Natural killer cell (primary cell): ENCODE measurements around the gene COL4A1. TPM values are rescaled to one million over a fixed set of nuclear protein-coding genes. Genes with fewer than 3 reads are reported as not detected.

ENCODE experiments used
- ATAC-seq, 3 donors: fragments of 150-1000 bp in 2 of 3; fragments of 200-7000 bp in 1 of 3; cut with Tn5 transposase; 1 replicate in 1 of 3; 2 replicates in 2 of 3; pipeline ENCODE4 v1.10.0; 2021; ENCODE audit warnings: mild to moderate bottlenecking in 2 of 3, moderate library complexity in 2 of 3
- DNase-seq, 2 donors: peaks; one replicate each; pipeline versions ENCODE4 v3.0.0 to v3.0.0-alpha.2; 2013 to 2021; ENCODE audit warnings: mixed read lengths in 1 of 2
- H3K27ac ChIP-seq: one replicate; pipeline ENCODE4 v1.5.1; 2013; ENCODE audit warnings: mild to moderate bottlenecking, low read length
- H3K27me3 ChIP-seq: one replicate; pipeline ENCODE4 v1.6.1; 2013; ENCODE audit warnings: low read length; ENCODE audit not compliant: control insufficient read depth, insufficient read depth
- H3K36me3 ChIP-seq: one replicate; pipeline ENCODE4 v1.6.1; 2013; ENCODE audit warnings: low read length; ENCODE audit not compliant: control insufficient read depth, insufficient read depth
- H3K4me1 ChIP-seq: one replicate; pipeline ENCODE4 v1.6.1; 2013; ENCODE audit warnings: low read length; ENCODE audit not compliant: control insufficient read depth, insufficient read depth
- H3K4me3 ChIP-seq: one replicate; pipeline ENCODE4 v1.5.1; 2013; ENCODE audit warnings: low read length
- H3K9me3 ChIP-seq: one replicate; pipeline ENCODE4 v1.6.1; 2013; ENCODE audit warnings: low read length; ENCODE audit not compliant: control insufficient read depth, insufficient read depth
- H3K27ac Mint-ChIP-seq, 2 donors: one replicate each; pipeline ENCODE4 v1.8.0; 2022; ENCODE audit warnings: mild to moderate bottlenecking in 2 of 2, mixed read lengths in 2 of 2, moderate library complexity in 1 of 2
- H3K27me3 Mint-ChIP-seq, 2 donors: one replicate each; pipeline ENCODE4 v1.8.0; 2022; ENCODE audit warnings: low read depth in 2 of 2, mixed read lengths in 2 of 2
- H3K36me3 Mint-ChIP-seq: one replicate; pipeline ENCODE4 v1.8.0; 2022; ENCODE audit warnings: mixed read lengths
- H3K4me1 Mint-ChIP-seq, 2 donors: one replicate each; pipeline ENCODE4 v1.8.0; 2022; ENCODE audit warnings: mixed read lengths in 2 of 2
- H3K4me3 Mint-ChIP-seq: one replicate; pipeline ENCODE4 v1.8.0; 2022; ENCODE audit warnings: mild to moderate bottlenecking, moderate library complexity, mixed read lengths
- H3K9me3 Mint-ChIP-seq, 2 donors: one replicate each; pipeline ENCODE4 v1.8.0; 2022; ENCODE audit warnings: mixed read lengths in 2 of 2
- CTCF ChIP-seq: fragments of 200-600 bp; IDR thresholded peaks from one replicate; pipeline ENCODE4 v1.8.0; 2022; ENCODE audit warnings: antibody characterized with exemption
- WGBS: methylation state at CpG from one replicate; pipeline ENCODE4 v1.1.7; 2013; ENCODE audit warnings: missing lambda C conversion rate; ENCODE audit not compliant: insufficient coverage; 5-methylcytosine and 5-hydroxymethylcytosine counted together
- intact Hi-C: fragments of 100-400 bp; cut with micrococcal nuclease; formaldehyde crosslinking; loops from one replicate; pipeline ENCODE4 v1.14.2; 2022
- total RNA-seq, 4 donors: library from RNA; stranded (reverse); fragments of 120-200 nt in 1 of 4; gene quantifications; one replicate each; pipeline versions ENCODE4 v1.2.3 to v1.2.4, GENCODE V29; 2013 to 2022

COL4A1 gene
- total RNA-seq, 3 donors from 2014 or later (not counting 1 experiment from before 2014, with no cell fraction given) = not detected

GRCh38 chr13:110170020-110170790, 136.8 kb downstream of the COL4A1 start:
- TF ChIP-seq CTCF = no peak
- no peaks in the 10 kb centered on the region for H3K36me3 ChIP-seq
- H3K9me3 Mint-ChIP-seq = no peaks in the 10 kb centered on the region
- 90% methylated on average over 20 of the region's 20 CpGs for WGBS
- H3K4me3 ChIP-seq = no peak overlapping the region
- H3K27me3 Mint-ChIP-seq = peaks cover 0 to 10% of the 10 kb centered on the region in 2 donors
- H3K4me1 Mint-ChIP-seq = no peaks in the 10 kb centered on the region
- H3K4me1 ChIP-seq = no peaks in the 10 kb centered on the region
- no peaks in the 10 kb centered on the region for H3K27me3 ChIP-seq
- DNase-seq (no peak), ATAC-seq (no peak)
- no peak overlapping the region for H3K27ac ChIP-seq
- intact Hi-C loops = no loop called here
- no peak overlapping the region for H3K27ac Mint-ChIP-seq
- no peak overlapping the region for H3K4me3 Mint-ChIP-seq
- H3K36me3 Mint-ChIP-seq = no peaks in the 10 kb centered on the region
- H3K9me3 ChIP-seq = peaks cover 9% of the 10 kb centered on the region

- H3K27ac Mint-ChIP-seq = no peak overlapping the region
- Histone ChIP-seq H3K9me3 (peaks cover 9% of the 10 kb centered on the region), H3K27ac (no peak overlapping the region), H3K4me3 (no peak overlapping the region), H3K4me1 (no peaks in the 10 kb centered on the region), H3K36me3 (no peaks in the 10 kb centered on the region), H3K27me3 (no peaks in the 10 kb centered on the region)
- intact Hi-C loops = no loop called here
- TF ChIP-seq CTCF = no peak
- H3K9me3 Mint-ChIP-seq = no peaks in the 10 kb centered on the region
- no peaks in the 10 kb centered on the region for H3K4me1 Mint-ChIP-seq
- peaks cover 0 to 10% of the 10 kb centered on the region in 2 donors for H3K27me3 Mint-ChIP-seq
- ATAC-seq (no peak), DNase-seq (no peak)
- WGBS = 69% methylated on average over 2 of the region's 4 CpGs
- no peak overlapping the region for H3K4me3 Mint-ChIP-seq
- no peaks in the 10 kb centered on the region for H3K36me3 Mint-ChIP-seq
Observed at GRCh38 chr13:110168999-110169933, 137.7 kb downstream of the COL4A1 start.

- H3K9me3 Mint-ChIP-seq = no peaks in the 10 kb centered on the region
- no peak for ATAC-seq
- no peaks in the 10 kb centered on the region for H3K4me1 Mint-ChIP-seq
- Histone ChIP-seq H3K27ac (no peak overlapping the region), H3K4me1 (no peaks in the 10 kb centered on the region), H3K9me3 (no peaks in the 10 kb centered on the region), H3K27me3 (no peaks in the 10 kb centered on the region), H3K4me3 (no peak overlapping the region), H3K36me3 (no peaks in the 10 kb centered on the region)
- 69% methylated on average over 4 of the region's 4 CpGs for WGBS
- no peak for DNase-seq
- intact Hi-C loops = no loop called here
- no peak overlapping the region for H3K27ac Mint-ChIP-seq
- peaks cover 0 to 10% of the 10 kb centered on the region in 2 donors for H3K27me3 Mint-ChIP-seq
- no peak overlapping the region for H3K4me3 Mint-ChIP-seq
- TF ChIP-seq CTCF = no peak
- no peaks in the 10 kb centered on the region for H3K36me3 Mint-ChIP-seq
Observed at GRCh38 chr13:110166598-110166997, 140.4 kb downstream of the COL4A1 start.
